Stimulated activated CD8-positive, alpha-beta memory T cell treated with anti-CD3 and anti-CD28 coated beads, Interleukin-4, amount 100 ng/mL, for 4 hours (primary cell): Measurements from ENCODE around the gene BACH2.
"Not testable (repeated sequence)": the region's sequence is repeated elsewhere in the genome, so short reads cannot be mapped to it uniquely, and the experiment has no call there.

ENCODE experiments used
- DNase-seq, 2 donors: peaks; one replicate each; pipeline ENCODE4 v3.0.0-alpha.2; 2020; ENCODE audit warnings: low read depth in 2 of 2, low spot score in 1 of 2

BACH2 gene

DNA sequence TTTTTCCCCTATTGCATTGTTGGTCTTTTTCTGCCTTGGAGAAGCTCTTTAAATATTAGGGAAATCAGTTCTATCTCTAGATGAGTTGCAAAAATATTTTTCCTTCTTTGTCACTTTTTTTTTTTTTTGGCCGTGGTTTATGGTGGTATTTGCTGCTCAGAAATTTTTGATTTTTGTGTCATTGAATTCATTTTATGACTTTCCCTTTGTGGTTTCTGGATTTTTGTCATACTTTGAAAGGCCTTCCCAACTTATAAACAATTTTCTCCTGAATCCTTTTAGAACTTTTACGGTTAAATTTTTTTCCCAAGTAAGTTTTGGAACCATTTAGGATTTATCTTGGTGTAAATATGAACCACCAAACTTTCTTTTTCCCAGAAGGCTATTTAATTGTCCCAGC is 256.7 kb downstream of the BACH2 start:
- DNase-seq, result no peak

DNA sequence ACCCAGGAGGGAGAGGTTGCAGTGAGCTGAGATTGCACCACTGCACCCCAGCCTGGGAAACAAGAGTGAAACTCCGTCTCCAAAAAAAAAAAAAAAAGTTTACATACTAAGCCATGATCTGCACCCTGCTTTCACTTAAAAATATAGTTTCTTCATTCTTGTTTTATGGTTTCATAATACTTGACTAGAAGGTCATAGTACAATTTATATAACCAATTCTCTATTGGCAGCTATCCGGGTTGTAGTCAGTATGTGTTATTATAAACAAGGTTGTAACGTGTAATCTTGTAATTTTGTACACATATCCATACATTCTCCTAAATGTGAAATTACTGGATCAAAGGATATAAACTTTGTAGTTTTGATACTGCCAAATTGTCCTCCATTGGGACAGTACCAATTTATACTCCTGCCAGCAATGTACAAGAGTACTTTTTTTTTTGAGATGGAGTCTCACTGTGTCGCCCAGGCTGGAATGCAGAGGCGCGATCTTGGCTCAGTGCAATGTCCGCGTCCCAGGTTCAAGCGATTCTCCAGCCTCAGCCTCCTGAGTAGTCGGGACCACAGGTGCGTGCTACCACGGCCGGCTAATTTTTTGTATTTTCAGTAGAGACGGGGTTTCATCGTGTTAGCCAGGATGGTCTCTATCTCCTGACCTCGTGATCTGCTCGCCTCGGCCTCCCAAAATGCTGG is 257.5 kb downstream of the BACH2 start:
- no peak for DNase-seq

DNA sequence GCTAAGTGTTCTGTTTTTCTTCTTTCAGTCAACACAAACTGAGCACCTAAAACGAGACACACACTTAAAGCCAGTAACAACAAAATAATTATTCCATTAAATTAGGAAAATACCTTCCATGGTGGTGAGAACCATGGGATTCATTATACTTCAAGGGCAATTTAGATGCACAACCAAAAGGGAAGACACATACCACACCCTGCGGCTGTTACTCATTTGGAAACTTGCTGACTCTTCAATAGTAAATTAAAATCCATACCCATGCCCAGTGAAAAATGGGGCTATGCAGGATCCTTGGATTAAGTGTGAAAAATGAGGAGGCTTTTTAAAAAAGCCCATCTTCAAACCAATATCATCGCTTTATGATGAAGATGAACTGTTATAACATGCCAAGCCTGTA is 259.7 kb downstream of the BACH2 start:
- DNase-seq, result no peak

DNA sequence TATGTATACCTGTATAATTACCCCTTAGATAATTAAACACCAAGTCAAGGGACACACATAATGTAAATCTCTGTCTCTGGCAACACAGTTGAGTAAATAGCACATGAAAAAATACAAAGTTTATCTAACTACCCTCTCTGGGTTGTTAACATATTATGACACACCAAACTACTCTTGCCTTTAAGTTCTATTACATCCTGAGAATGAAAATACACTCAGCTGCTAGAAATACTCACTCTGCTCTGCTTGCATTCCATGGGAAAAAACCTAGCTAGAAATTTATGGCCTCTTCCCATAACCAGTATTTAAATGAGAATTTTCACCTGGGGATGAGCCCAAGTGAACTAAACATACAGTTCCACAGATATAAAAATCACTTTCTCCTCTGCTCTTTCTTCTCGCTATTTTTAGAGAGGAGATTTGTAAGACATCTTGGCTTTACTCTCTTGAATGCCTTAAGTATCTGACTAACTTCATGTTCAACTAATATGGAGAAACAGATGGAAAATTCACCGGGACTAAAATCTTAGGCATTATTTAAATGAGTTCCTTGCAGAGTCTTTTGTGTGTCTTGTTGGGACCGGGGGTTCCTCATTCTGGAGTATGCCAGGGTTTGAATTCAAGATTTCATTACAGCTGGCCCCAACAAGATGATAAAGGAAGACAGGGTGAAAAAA is 261.5 kb downstream of the BACH2 start:
- no peak for DNase-seq

DNA sequence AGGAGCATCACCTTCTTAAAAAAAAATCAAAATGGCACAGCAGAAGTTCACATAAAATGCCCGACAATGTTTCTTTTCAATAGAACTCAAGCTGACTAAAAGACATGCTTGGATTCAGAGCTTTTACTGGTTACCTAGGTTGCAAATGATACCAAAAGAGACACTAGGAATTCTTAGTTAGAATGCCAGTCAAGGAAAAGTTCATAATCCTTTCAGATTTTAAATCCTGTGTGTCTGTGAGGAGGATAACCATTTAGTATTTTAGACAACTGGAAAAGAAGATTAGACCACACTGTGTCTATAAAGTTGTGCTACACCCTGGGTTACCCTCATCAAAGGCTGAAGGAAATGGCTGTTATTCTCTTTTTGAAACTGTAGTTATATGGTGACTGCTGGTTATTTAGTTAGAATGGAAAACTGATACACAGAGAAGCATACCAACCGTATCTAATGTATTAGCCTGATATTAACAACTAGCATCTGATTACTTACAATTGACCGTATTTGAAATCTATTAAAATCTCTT is 262.8 kb downstream of the BACH2 start:
- DNase-seq, result no peak

DNA sequence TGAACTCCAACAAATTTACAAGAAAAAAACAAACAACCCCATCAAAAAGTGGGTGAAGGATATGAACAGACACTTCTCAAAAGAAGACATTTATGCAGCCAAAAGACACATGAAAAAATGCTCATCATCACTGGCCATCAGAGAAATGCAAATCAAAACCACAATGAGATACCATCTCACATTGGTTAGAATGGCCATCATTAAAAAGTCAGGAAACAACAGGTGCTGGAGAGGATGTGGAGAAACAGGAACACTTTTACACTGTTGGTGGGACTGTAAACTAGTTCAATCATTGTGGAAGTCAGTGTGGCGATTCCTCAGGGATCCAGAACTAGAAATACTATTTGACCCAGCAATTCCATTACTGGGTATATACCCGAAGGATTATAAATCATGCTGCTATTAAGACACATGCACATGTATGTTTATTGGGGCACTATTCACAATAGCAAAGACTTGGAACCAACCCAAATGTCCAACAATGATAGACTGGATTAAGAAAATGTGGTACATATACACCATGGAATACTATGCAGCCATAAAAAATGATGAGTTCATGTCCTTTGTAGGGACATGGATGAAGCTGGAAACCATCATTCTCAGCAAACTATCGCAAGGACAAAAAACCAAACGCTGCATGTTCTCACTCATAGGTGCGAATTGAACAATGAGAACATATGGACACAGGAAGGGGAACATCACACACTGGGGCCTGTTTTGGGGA is 264.0 kb downstream of the BACH2 start:
- not testable (repeated sequence) for DNase-seq

DNA sequence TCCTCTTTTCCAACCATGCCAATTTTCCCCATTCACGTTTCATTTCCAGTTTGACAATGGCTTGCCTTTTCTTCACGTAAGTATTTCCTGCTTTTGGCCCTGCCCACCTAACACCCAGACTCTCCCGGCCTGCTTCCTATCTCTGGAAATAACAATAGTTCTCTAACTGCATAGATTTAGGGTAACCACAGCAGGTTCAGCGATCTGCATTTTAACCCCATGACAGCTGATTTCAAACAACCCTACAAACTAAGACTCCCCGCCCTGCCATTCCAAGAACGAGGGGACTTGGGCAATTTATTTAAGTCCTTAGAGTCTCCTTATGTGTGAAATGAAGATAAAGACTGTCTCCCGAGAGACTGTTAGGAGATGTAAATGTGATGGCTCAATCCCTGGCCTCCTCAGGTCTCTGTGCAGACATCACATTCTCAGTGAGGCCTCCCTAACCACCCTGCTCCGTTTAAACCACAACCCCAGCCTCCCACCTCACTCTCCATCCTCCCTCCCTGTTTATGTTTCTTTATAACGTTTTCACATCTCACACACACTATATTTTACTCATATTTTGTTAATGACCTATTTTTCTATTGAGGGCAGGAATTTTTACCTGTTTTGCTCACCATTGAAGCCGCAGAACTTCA is 267.5 kb downstream of the BACH2 start:
- DNase-seq, result no peak

DNA sequence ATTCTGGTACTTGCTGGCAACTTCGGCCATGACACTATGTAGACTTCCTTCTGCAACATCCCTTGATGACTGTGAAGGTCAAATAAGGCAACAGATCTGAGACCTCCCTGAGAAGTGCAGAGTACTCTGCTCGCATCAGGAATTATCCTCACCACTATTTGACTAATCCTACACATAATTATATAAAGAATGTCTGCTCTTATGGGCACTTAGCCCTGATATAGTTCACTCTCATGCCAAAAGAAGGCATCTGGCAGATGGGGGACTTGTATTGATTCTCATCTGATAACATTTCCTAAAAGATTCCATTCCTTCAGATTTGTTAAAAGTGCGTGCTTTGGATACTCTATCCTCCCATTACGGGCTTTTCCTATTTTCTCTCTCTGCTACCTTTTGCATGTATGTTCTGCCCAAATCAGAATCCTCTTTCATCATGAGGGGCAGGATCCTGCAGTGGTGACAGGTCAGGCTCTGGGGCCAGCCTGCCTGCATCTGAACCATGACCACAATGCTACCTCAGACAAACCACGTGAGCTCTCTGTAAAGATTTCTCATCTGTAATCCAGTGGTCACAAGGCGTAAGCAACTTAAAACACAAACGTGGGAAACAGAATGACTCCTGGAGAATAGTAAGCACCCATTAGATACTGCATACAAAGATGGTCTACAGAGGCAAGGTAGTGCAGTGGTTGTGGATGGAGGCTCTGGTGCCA is 268.4 kb downstream of the BACH2 start:
- DNase-seq, result no peak

DNA sequence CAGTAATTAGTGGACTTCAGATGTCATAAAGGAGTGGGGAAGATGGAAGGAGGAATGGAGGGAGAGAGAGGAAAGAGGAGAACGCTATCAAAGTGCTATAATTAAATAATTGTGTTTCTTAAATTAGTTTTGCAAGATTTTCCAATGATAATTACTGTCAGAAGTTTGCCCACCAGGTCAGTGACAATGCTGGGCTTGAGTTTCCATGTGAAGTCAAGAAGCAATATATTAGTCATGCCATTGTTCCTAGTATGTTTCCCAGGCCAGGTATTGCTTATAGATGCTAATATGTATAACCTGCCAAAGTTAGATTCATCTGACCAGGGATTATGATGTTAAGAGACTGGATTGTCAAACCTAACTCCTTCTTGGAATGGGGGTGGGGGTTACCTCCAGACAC is 270.4 kb downstream of the BACH2 start:
- no peak for DNase-seq

DNA sequence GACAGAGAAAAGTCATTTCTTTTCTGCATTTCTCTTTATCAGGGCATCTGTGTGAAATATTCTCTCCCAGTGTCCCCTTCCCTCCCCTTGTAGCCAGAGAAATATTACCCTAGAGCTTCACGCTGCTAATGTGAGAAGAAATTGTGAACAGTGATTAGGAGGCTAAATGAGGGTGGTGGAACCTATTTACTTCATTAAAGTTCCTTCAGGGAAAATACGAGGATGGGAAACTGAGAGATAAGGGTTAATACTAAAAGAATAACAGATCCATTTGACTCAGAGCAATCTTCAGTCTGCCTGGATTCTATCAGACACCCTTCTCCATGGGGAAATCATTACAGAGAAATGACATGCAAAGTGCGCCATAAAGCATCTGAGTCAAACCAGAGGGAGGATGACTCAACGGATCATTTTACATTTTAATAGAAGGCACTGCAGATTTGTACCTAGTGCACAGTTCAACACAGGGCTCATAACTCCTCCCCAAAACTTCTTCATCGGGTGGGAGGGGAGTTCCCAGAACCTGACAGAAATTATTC is 271.1 kb downstream of the BACH2 start:
- DNase-seq, result peak in 1 of 2 donors; percentile 25

DNA sequence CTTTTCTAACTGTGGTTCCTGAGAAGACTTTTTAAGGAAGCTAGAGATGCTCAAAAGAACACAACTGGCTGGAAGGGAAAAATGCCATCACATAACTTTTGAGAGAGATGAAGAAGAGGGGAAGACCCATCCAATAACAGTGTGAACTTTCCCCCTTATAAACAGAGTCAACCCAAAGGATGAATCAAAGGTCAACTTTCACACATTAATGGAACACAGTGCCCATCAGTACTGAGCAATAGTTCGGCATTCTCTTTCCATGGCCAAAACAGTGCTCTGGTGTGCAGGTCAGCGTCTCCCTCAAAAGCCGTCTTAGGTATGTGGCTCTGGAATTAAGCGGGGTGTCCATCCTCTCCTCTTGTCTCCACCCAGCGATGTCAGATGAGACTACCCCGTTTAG is 272.0 kb downstream of the BACH2 start:
- no peak for DNase-seq

DNA sequence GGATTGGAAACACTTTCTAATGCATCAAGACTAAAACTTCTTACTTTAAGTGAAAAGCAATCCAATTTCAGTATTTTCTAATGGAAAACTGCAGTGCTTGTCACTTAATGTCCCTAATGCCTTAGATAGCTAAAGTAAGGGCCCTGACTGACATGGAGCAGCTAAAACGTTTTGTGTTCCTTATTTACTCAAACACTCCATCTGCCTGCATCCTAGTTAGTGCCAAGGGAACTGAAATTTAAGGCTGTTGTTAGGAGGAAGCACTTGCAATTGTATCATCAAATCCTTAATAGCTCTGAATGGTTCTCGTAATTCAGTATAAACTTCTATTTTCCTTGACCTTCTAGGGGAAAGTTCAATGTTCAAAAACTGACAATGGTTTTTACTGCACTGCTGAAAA is 274.9 kb downstream of the BACH2 start:
- no peak for DNase-seq

DNA sequence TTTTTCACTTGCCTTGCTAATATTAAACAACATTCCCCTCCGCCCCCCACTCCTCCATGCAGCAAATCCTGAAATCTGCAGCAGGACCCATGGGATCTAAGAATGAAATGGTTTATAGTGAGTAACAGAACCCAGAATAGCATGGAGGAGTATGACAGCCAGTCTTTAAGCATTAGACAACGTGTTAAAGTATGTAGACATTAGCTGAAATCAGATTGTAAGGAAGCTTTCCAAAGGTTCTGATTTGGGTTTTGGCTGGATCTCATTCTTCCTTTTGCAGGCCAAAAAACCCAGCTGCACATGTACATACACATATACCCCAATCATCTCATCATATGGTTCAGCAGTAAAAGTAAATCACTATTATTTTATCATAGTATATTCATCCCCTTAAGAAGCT is 275.9 kb downstream of the BACH2 start:
- DNase-seq, result no peak

DNA sequence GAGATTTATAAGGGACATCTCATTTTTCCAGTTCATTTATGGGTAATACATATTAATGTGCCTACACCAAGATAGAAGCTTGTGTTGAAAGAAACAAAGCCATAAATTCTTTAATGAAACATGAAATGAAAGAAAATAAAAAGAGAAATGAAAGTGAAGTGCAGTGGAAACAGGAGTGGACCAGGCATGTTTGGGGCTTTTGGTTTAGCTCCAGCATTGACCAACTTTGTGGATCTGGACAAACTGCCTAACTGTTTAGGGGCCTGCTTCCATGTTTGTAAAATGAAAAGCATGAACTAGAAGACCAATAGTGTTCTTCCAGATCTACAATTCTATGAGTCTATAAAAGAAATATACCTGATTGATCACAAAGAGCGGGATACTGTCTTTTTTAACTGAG is 277.4 kb downstream of the BACH2 start:
- no peak for DNase-seq

DNA sequence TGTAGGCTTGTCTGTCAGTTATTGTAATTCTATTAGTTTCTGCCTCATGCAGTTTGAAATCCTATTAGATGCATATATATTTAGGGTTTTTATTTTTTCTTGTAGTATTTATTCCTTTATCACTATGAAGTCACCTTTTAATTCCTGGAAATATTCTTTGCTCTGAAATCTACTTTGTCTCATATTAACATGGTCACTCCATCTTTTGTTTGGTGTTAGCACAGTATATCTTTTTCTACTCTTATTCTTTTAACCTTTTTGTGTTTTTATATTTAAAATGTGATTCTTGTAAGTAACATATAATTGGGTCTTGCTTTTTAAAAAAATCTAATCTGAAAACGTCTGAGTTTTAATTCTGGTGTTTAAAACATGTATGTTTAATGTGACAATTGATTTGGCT is 280.8 kb downstream of the BACH2 start:
- DNase-seq, result no peak

DNA sequence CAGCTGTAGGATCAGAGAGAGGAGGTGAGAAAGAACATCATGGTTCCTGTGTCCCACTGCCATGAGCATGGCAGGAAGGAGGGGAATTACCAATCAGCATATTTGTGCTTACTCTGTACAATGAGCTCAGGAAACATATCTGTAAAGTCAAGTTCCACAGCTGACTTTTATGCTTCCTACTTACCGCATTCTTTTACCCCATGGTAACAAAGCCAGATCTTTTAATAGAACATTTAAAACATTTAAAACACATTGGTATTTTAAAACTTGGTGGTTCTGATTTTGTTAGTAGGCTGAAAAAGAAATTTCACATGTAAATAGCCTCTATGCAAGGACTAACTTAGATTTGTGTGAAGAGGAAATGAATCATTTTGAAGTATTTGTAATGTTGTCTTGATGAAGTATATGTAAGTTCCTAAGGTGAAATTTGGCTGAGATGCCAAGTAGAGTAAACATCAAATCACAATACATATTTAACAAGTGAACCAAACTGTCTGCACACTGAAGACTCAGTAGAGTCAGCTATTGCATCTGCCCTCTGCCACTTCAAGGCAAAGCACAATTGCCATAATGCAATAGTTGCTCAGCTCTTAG is 287.6 kb downstream of the BACH2 start:
- DNase-seq, result no peak

DNA sequence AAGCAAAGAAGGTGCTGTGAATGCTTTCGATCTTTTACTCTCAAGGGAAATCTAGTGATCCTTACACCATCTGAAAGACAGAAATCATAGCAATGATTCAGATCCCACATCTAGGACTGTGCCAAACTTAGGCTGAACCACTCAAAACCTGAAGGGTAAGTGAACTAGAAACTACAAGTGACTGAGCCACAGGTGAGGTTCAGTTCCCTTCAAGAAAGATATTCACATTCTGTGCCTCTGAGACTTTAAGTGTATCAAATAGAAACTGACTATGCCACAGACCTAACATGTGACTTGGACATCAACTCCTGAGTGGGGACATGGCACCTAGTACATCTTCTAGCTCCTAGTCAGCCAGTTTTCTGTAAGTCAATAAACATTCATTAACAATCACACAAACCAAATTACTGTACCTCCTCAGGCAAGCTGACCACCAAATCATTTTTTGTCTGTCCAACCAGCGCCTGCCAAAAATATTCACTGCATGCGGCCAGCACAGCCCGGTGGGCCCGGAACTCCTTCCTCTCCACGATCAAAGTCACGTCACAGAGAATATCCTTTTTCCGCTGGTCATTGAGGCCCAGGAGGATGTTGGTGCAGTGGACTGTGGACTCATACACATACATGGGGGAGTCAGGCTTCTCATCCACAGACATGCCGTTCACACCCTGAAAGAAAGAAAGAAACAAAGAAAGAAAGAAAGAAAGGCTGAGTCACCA is 288.3 kb downstream of the BACH2 start:
- DNase-seq, result no peak

DNA sequence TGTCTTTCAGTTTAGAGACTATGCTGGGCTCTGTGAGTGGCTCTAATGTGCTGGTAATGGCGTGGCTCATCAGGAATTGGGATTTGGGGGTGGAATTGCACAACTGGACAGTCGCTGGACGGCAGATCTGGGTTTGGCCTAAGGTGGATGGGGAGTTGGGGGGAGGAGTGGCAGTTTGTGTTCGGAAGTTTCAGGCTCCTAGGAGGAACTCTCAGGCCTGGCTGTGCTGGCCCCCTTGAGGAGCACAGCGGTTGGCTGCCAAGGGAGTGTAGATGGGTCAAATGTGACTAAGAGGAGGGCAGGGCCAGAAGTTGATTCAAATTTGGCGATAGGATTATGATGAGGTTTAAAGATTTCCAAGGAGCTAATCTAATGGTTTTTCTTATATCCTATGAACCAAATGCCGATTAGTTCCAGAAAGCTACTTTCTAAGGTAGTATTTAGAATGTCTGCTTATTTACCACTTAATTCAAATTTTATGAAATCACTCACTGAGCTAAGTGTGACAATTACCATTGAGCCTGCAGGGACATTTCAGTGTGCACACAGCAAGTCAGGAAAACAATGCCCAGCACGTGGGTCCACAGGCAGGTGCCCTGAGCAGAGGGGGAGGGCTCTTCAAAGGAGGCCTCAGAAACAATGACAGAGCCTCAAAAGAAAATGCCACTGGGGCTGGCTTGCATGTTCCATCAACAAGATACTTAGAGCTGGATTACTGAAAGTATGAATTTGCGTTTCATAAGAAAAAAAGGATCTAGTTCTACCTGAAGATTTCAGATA is 291.4 kb downstream of the BACH2 start:
- DNase-seq, result no peak

DNA sequence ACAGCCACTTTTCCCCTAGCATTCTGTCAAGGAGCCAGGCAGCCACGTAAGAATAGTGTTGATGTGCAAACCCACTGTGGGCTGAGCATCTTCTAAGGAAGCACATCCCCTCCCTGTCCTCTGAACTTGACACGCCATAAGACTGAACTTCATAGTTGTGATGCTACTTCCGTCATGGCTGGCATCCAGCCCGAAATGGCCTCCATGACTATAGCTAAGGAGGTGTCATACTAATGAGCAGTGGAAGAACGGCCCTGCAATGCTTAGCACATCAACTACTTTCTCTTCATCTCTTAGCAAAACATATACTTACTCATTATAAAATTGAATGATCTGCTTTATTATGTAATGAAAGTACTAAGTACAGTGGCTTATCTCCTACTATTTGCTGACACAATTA is 292.1 kb downstream of the BACH2 start:
- DNase-seq, result no peak
